Osteoblast (primary cell): Measurements from ENCODE around the gene CAPZA2. TPM values are rescaled to one million over a fixed set of nuclear protein-coding genes. Genes with fewer than 3 reads are reported as not detected.

Experiments used
- DNase-seq: peaks from one replicate; pipeline ENCODE4 v3.0.0; 2011; ENCODE audit warnings: low spot score, mixed read lengths; ENCODE audit not compliant: insufficient read length; ENCODE audit errors: missing footprints
- H2AFZ ChIP-seq: 2 replicates; pipeline ENCODE4 v1.6.0; 2011; ENCODE audit warnings: mild to moderate bottlenecking, low read length
- H3K27ac ChIP-seq: 2 replicates; pipeline ENCODE4 v1.5.1; 2011; ENCODE audit warnings: mild to moderate bottlenecking, low read depth, low read length, moderate library complexity
- H3K27me3 ChIP-seq: 2 replicates; pipeline ENCODE4 v1.6.0; 2012; ENCODE audit warnings: mild to moderate bottlenecking, control low read depth, inconsistent platforms, low read length, moderate library complexity; ENCODE audit not compliant: insufficient read depth
- H3K36me3 ChIP-seq: 2 replicates; pipeline ENCODE4 v1.5.1; 2011; ENCODE audit warnings: mild to moderate bottlenecking, low read length, control low read depth, moderate library complexity; ENCODE audit not compliant: insufficient read depth
- H3K4me1 ChIP-seq: 2 replicates; pipeline ENCODE4 v1.5.1; 2011; ENCODE audit warnings: mild to moderate bottlenecking, low read length, control low read depth, moderate library complexity; ENCODE audit not compliant: insufficient read depth
- H3K4me2 ChIP-seq: 2 replicates; pipeline ENCODE4 v1.6.0; 2011; ENCODE audit warnings: mild to moderate bottlenecking, low read length; ENCODE audit not compliant: insufficient read depth
- H3K4me3 ChIP-seq: fragments of 200-600 bp; sonication (generic); 3 replicates; pipeline ENCODE4 v1.5.1; 2012; ENCODE audit warnings: mild to moderate bottlenecking, low read length, inconsistent platforms; ENCODE audit not compliant: insufficient read depth
- H3K79me2 ChIP-seq: 2 replicates; pipeline ENCODE4 v1.6.0; 2012; ENCODE audit warnings: mild to moderate bottlenecking, low read length, control low read depth, inconsistent platforms; ENCODE audit not compliant: insufficient read depth
- H3K9me3 ChIP-seq: 2 replicates; pipeline ENCODE4 v1.5.1; 2011; ENCODE audit warnings: low read depth, low read length, control low read depth
- H4K20me1 ChIP-seq: 2 replicates; pipeline ENCODE4 v1.6.0; 2012; ENCODE audit warnings: mild to moderate bottlenecking, low read length, control low read depth; ENCODE audit not compliant: insufficient read depth
- CTCF ChIP-seq: IDR thresholded peaks from 2 replicates; pipeline ENCODE4 v1.5.1; 2011; ENCODE audit warnings: mild to moderate bottlenecking, low read depth, low read length, moderate library complexity; ENCODE audit errors: extremely low read depth
- total RNA-seq: library from RNA; depleted of rRNA; stranded (reverse); fragments of >200 nt; gene quantifications from 2 replicates; pipeline ENCODE4 v1.2.3, GENCODE V29; 2012

CAPZA2 gene
- total RNA-seq, 1 donor: 173 TPM

- Histone ChIP-seq H4K20me1 (no peaks in the 10 kb centered on the region), H3K4me3 (no peak overlapping the region), H3K27me3 (peaks cover 8% of the 10 kb centered on the region), H2AFZ (no peak overlapping the region), H3K79me2 (no peaks in the 10 kb centered on the region), H3K4me2 (no peak overlapping the region), H3K36me3 (no peaks in the 10 kb centered on the region), H3K9me3 (no peaks in the 10 kb centered on the region), H3K4me1 (no peaks in the 10 kb centered on the region), H3K27ac (no peak overlapping the region)
- DNase-seq: no peak
- no peak for TF ChIP-seq CTCF
Measured at GRCh38 chr7:116940689-116941370, 78.4 kb downstream of the CAPZA2 start.

DNA sequence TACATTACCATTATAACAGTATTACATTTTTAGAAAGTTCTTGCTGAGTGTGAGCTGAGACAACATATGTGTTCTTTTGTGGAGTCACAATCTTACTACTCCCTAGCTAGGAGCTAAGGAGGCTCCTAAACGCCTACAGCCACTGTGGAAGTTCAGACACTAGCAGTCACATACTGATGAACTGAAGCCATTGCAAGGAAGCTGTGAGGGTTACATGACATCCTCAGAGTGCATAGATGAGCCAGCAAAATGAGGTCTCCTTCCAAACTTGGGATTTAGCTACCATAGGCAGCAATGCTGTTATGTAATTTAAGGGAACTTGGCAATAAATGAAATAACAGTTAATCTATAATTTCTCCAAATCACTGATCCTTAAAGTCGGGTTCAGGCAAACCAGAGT, 80.1 kb downstream of the CAPZA2 start:
- no peak for DNase-seq
- peak overlapping the region; percentile 17 for H2AFZ ChIP-seq
- H3K4me1 ChIP-seq: no peaks in the 10 kb centered on the region
- peaks cover 2% of the 10 kb centered on the region for H3K27me3 ChIP-seq
- TF ChIP-seq CTCF: no peak
- H3K79me2 ChIP-seq: no peaks in the 10 kb centered on the region
- H3K27ac ChIP-seq: no peak overlapping the region
- no peaks in the 10 kb centered on the region for H3K9me3 ChIP-seq
- H3K4me3 ChIP-seq: no peak overlapping the region
- H3K4me2 ChIP-seq: no peak overlapping the region
- H4K20me1 ChIP-seq: no peaks in the 10 kb centered on the region
- H3K36me3 ChIP-seq: no peaks in the 10 kb centered on the region

DNA sequence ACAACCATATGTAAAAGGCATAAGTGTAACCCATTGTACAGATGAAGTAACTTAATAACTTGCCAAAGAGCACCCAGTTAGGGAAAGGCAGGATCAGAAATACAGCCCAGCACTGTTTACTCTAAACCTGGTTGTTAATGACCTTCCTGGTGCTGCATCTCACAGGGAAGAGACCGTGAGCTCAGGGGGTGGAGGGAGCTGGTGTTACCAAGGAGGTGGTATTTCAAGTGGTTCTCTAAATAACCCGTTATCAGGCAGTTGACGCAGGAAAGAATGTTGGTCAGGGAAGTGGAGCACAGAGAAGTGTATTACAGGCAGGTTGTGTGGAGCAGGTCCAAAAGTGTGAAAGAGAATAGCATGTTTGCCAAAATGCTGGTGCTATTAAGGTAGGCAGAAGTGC, 86.5 kb downstream of the CAPZA2 start:
- Histone ChIP-seq H3K79me2 (no peaks in the 10 kb centered on the region), H3K4me2 (no peak overlapping the region), H3K9me3 (no peaks in the 10 kb centered on the region), H3K36me3 (no peaks in the 10 kb centered on the region), H3K4me1 (peaks cover 7% of the 10 kb centered on the region), H3K27ac (no peak overlapping the region), H2AFZ (no peak overlapping the region), H3K27me3 (no peaks in the 10 kb centered on the region), H4K20me1 (no peaks in the 10 kb centered on the region), H3K4me3 (no peak overlapping the region)
- peak; percentile 42 for DNase-seq
- TF ChIP-seq CTCF: no peak

DNA sequence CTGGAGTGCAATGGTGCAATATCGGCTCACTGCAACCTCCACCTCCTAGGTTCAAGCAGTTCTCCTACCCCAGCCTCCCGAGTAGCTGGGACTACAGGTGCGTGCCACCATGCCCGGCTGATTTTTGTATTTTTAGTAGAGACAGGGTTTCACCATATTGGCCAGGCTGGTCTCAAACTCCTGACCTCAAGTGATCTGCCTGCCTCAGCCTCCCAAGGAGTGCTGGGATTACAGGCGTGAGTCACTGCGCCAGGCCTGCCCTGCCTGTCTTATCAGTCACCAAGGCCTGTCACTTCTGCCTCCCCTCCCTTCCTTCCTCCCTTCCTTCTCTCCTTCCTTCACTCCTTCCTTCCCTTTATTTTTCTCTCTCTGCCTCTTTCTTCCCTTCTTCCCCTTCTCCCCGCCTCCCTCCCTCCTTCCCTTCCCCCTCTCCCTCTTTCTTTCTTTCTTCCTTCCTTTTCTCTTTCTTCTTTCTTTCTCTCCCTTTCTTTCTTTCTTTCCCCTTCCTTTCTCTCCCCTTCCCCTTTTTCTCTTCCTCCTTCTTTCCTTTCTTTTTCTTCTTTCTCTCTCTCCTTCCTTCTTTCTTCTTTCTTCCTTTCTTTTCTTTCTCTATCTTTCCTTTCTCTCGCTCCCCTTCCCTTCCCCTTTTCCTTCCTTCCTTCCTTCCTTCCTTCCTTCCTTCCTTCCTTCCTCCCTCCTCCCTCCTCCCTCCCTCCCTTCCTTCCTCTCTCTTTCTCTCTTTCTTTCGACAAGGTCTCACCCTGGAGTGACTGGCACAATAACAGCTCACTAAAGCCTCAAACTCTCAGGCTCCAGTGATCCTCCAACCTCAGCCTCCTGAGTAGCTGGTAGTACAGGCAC, 87.8 kb downstream of the CAPZA2 start:
- no peak for DNase-seq
- H2AFZ ChIP-seq: no peak overlapping the region
- no peak overlapping the region for H3K27ac ChIP-seq
- peaks cover 14% of the 10 kb centered on the region for H3K4me1 ChIP-seq
- H3K36me3 ChIP-seq: no peaks in the 10 kb centered on the region
- H4K20me1 ChIP-seq: no peaks in the 10 kb centered on the region
- no peaks in the 10 kb centered on the region for H3K9me3 ChIP-seq
- TF ChIP-seq CTCF: no peak
- H3K79me2 ChIP-seq: peaks cover 10% of the 10 kb centered on the region
- H3K4me3 ChIP-seq: no peak overlapping the region
- no peak overlapping the region for H3K4me2 ChIP-seq
- no peaks in the 10 kb centered on the region for H3K27me3 ChIP-seq
